Esophagus squamous epithelium (tissue), 4 donors: ENCODE results near the gene PRPF40B.
"Not testable (repeated sequence)": the region's sequence is repeated elsewhere in the genome, so short reads cannot be mapped to it uniquely, and the experiment has no call there.

Source experiments
- POLR2A ChIP-seq, 4 donors: fragments of 450-650 bp; IDR thresholded peaks; one replicate each; pipeline ENCODE4 v1.6.1; 2017; ENCODE audit warnings: antibody characterized with exemption in 4 of 4, mild to moderate bottlenecking in 4 of 4, moderate library complexity in 3 of 4
- TF ChIP-seq, protein P1 (sequence below), 6 experiments: fragments of 450-650 bp in 4 of 6; fragments of 200-600 bp in 2 of 6; sonication (generic) in 2 of 6; IDR thresholded peaks; one replicate each; pipeline ENCODE4 v1.5.1; 2016 to 2019; ENCODE audit warnings: antibody characterized with exemption in 6 of 6, mild to moderate bottlenecking in 4 of 6, moderate library complexity in 4 of 6

DNA sequence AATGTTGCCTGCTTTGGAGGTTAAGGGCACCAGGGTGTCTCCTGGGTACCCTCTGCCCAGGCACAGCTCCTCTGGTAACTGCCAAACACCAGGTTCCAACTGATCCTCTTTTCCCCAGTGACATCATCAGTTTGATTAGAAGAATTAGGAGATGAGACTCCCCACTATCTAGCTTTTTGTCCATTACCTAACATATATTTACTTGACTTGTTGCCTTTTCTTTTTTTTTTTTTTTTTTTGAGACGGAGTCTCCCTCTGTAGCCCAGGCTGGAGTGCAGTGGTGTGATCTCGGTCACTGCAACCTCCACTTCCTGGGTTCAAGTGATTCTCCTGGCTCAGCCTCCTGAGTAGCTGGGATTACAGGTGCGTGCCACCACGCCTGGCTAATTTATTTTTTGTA lies 17.8 kb upstream of the PRPF40B start, which contains the start of gene FAM186B:
- TF ChIP-seq, protein P1, sequence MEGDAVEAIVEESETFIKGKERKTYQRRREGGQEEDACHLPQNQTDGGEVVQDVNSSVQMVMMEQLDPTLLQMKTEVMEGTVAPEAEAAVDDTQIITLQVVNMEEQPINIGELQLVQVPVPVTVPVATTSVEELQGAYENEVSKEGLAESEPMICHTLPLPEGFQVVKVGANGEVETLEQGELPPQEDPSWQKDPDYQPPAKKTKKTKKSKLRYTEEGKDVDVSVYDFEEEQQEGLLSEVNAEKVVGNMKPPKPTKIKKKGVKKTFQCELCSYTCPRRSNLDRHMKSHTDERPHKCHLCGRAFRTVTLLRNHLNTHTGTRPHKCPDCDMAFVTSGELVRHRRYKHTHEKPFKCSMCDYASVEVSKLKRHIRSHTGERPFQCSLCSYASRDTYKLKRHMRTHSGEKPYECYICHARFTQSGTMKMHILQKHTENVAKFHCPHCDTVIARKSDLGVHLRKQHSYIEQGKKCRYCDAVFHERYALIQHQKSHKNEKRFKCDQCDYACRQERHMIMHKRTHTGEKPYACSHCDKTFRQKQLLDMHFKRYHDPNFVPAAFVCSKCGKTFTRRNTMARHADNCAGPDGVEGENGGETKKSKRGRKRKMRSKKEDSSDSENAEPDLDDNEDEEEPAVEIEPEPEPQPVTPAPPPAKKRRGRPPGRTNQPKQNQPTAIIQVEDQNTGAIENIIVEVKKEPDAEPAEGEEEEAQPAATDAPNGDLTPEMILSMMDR (IDR thresholded peaks at IDR 0.05): not testable (repeated sequence)
- TF ChIP-seq POLR2A (IDR thresholded peaks at IDR 0.05): not testable (repeated sequence)
